Left forelimb (tissue), 1 donor: ENCODE data around the gene INCA1.

Experiments
- DNase-seq: peaks from one replicate; pipeline ENCODE4 v3.0.0-alpha.2; 2018; ENCODE audit warnings: low spot score

INCA1 gene

GRCh38 chr17:5011928-5012327 lies 14.6 kb upstream of the INCA1 start:
- DNase-seq = no peak

DNA sequence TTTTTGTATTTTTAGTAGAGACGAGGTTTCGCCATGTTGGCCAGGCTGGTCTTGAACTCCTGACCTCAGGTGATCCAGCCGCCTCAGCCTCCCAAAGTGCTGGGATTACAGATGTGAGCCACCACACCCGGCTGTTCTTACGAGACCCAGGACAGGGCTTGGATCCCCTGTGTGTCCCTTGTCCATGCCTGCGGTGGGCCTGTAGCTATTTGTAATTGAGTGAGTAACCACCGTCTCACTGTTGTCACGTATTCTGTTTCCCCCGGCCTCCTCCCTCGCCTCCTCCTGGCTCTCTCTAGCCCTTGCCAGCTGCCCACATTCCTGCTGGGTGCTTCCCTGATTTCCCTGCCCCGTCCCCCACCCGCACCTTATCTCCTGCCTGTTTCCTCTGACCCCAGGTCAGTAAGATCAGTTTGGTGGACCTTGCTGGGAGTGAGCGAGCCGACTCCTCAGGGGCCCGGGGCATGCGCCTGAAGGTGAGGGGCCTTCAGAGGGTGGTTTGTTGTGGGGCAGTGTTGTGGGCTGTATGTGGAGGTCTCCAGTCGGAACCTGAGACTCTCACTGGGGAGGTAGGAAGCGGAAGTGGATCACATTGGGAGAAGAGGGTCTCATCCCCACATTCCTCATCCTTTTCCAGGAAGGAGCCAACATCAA lies 6.0 kb upstream of the INCA1 start:
- DNase-seq = no peak

DNA sequence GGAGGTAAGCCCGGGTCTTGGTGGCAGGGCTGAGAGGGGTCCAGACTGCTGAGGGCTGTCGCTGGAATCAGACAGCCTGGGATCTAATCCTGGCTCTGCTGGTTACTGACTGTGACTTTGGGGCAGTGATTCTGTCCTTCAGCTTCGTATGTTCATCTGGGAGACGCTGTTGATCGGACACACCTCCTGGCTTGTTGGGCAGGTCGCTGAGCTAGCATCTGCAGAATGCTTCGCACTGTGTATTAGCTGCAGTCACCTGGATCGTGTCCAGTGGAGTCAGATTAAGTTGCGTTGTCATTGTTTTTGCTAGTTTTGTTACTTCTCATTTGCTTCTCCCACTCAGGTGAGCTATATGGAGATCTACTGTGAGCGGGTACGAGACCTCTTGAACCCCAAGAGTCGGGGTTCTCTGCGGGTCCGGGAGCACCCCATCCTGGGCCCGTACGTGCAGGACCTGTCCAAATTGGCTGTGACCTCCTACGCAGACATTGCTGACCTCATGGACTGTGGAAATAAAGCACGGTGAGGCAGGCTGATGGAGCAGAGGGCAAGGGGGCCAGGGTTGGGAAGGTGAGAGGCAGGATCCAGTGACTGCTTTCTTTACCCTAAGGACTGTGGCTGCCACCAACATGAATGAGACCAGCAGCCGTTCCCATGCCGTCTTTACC lies 4.9 kb upstream of the INCA1 start:
- no peak for DNase-seq

DNA sequence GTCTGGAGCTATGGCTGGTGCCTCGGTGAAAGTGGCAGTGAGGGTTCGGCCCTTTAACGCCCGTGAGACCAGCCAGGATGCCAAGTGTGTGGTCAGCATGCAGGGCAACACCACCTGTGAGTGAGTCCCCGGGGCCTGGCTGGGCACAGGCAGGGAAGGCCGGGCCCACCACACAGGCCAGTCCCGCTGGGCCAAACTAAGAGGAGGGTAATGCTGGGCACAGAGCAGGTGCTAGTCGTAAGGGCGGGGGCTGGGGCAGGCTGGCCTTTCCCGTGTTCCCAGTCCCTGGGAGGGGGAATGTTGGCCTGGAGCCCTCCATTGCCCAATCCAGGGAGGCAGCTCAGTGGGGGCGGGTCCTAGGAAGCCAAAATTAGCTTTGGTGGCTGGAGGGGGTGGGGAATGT lies 2.9 kb upstream of the INCA1 start:
- no peak for DNase-seq

- no peak for DNase-seq
Measured at GRCh38 chr17:4999430-5000093, 2.2 kb upstream of the INCA1 start.

DNA sequence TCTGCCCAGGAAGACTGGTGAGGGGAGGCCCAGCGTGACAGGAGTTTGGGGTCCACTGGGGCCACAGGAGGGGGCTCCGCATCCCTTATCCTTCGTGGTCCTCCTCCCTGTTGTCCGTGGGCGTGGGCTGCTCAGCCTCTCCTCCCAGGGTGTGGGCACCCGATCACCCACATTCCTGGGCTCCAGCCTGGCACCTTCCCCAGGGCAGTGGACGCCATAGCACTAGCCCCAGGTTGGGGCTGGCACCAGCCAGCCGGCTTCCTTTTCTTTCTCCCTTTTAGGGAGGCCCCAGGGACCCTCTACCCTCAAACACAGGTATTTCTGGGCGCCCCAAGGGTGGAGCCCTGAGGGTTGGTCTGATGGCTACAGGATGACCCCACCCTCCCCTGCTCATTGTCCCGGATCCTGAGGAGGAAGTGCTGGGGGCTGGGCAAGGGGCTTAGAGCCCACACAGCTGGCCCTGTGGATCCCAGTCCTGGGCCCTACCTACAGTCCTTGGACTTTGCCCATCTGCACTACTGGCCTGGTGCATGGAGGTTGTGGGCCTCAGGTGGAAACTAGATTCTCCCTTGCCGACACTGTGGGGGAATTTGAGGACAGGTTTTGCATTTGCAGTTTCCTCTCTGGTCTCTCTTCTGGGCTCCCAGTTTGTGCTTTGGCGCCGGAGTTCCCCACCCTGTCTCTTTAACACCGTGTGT lies 1.6 kb upstream of the INCA1 start:
- DNase-seq = no peak

DNA sequence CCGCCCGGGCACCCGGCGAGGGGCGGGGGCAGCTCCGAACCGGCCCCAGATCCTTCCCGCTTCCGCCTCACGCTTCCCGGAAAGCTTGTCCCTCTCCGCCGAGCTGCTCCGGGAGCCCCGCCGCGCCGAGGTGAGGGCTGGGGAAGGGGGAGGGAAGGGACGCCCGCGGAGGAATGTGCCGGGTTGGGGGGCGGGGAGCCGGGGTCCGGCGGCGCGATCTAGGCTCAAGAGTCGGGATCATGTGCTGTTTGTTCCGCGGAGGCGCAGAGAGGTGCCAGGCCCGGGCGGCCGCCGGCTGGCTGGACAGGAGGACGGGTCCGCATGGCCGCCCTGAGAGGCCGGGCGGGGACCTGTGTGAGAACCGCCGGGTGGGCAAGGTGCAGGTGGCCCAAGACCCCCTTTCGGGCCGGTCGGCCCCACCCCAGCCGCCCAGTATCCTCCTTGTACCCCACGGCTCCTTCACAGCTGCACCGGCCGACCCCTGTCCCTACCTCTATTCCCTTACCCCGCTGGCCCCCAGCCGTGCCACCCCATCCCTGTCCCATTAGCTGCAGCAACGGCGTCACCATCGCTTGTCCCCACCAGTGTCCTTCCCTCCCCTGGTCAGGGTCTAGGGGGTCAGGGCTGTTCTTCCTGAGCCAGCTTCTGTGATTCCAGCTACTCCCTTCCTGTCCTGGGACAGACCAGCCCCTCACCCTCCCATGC lies 857 bp upstream of the INCA1 start:
- DNase-seq = no peak

- no peak for DNase-seq
Measured at GRCh38 chr17:4994081-4994595, 3.2 kb downstream of the INCA1 start.

GRCh38 chr17:4987767-4988567 lies 9.4 kb downstream of the INCA1 start:
- DNase-seq = no peak

- peak; percentile 91 for DNase-seq
Measured at GRCh38 chr17:4986951-4987766, 10.2 kb downstream of the INCA1 start, which contains the start of gene CAMTA2. CAMTA2 (minus strand) TSS chr17:4987675; CDS start chr17:4986222, 1,453 bp downstream.

- DNase-seq = no peak
Measured at GRCh38 chr17:4986403-4986802, 10.9 kb downstream of the INCA1 start.

GRCh38 chr17:4982305-4982704 lies 15.0 kb downstream of the INCA1 start:
- DNase-seq = no peak

DNA sequence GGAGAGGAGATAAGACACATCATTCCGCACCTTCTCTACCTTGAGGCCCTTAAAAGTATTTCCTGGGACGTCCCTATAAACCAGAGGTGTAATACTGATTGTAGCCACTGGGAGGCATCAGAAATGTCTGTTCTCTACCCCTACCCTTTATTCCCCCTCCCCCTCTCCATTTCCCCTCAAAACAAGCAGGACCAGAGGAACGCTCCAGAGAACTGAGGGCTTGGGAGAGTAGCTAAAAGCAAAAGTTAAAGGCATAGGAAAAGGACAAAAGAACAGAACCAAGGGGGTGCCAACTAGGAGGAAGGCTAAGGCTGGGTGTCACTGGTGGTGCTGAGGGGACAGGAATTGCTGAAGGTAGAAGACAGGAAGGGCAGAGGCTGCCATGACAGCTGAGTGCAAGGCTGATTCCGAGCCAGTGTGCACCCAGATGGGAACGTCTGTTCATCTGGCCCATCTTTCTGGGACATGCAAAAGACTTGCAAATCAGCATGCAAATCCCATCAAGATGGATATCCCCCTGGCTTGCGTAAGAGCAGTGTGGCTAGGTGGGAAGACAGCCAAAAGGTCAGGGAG lies 16.6 kb downstream of the INCA1 start:
- DNase-seq = no peak

- no peak for DNase-seq
Measured at GRCh38 chr17:4978726-4979125, 18.6 kb downstream of the INCA1 start.

DNA sequence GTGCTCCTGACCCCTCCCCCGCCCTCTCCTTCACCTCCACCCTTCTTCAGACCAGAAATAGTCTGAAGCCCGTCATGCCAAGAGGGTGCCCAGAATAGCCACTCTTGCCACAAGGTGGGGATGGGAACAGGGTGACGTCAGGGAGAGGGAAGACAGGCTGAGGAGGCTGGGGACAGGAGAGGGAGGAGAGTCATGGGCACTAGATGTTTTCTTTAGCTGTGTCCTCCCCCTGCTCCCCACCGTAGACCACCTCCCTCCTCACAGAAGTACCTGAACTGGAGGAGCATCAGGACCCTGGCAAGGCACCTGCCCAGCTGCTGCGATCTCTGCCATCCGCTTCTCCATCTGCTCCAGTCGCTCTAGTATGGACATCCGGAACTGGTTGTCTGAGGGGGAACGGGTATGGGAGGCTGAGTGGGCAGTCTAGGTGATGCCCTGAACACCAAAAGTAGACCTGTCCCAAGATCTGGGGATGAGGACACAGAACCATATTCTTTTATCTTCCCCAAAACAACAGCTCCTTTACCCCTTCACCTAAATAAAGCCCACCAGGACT lies 23.1 kb downstream of the INCA1 start:
- DNase-seq = no peak

DNA sequence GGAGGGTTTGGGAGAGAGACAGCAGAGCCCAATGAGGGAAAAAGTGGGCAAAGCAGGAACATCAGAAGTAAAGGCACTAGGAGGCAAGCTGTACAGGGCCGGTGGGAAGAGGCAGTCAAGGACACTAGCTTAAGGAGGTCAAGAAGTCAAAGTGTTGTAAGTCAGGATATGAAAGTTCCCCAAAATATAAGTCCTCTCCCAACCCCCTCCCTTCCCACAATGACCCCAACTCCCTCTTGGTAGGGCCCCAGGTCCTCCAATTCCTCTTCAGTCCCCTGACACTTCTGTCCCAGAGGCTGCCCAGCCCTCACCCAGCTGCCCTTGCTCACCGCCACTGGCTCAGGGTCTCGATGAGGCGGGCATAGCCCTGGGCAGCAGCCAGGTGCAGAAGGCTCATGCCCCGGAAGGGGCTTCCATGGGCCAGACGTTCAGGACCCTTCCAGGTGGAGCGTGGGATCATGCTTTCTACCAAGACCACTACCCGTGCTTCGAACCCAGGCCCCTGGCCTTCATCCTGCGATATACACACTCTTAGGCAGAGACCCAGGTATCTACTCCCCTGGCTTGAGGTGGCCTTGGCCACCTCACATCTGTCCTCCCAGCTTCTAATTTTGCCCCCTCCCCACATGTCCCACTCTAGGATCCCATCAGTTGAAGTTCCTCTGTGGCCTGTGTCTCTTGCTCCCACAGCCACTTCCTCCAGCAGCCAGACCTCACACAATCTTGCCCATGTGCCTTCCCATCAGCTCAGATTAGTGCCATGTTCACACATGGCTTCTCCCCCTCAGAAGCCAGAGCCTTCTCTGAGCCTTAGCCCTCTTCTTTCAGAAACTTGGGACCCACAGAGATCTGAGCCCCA lies 23.8 kb downstream of the INCA1 start:
- no peak for DNase-seq

- DNase-seq = no peak
Measured at GRCh38 chr17:4972752-4973151, 24.6 kb downstream of the INCA1 start.

DNA sequence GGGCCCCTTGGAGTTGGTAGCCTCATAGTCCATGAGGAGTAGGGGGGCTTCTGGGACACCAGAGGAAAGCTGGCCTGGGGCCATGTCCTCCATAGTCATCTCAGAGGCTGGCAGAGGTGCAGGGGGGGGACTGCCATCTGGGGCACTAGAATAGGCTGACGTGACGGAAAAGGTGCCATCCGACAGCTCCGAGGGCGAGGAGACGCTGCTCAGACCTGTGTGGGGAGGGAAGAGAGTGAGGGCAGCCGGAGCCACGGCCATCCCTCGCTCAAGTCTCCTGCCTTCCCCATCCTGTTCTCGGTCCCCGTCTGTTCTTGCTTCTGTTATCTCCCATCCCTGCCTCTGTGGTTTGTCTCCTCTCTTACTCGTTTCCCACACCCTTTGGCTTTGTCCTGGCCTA lies 25.0 kb downstream of the INCA1 start:
- no peak for DNase-seq
